ENCODE results near the gene PLAAT5.

PLAAT5 gene

DNA sequence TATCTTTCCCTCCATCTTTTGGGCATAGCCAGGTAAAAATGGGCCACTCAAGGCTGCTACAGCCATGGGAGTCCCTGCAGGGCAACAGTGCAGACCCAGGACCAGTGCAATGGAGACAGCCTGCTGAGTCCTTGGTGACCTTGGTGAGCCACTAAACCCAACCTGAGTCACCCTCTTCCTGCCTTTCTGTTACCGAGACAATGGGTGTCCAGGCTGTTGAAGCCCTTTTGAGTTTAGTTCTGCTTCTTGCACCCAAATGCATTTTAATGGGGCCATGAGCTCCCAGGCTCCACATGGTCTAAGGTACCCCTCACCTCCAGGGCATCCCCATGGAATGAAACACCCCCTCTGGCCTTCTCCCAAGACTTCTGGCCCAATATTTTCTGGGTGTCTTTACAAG is 44.8 kb upstream of the PLAAT5 start:
- Histone ChIP-seq H3K27ac (replicated peaks) (no peak overlapping the region), H3K27me3 (ENCODE audit: insufficient read depth, poor library complexity, severe bottlenecking) (no peaks in the 10 kb centered on the region), H3K4me3 (replicated peaks; ENCODE audit: insufficient read depth, low read length) (no peak overlapping the region)
- DNase-seq (ENCODE audit: low read depth in 1 of 2, low spot score in 1 of 2), result peak in 1 of 2 experiments; percentile 3
- TF ChIP-seq POLR2AphosphoS5 (IDR thresholded peaks at IDR 0.05; ENCODE audit: low read depth), result no peak
- TF ChIP-seq GABPA (IDR thresholded peaks at IDR 0.05; ENCODE audit: low read depth), result no peak
- no peak for TF ChIP-seq REST (IDR thresholded peaks at IDR 0.05; ENCODE audit: insufficient replicate concordance, low read depth)
- TF ChIP-seq, protein P1, sequence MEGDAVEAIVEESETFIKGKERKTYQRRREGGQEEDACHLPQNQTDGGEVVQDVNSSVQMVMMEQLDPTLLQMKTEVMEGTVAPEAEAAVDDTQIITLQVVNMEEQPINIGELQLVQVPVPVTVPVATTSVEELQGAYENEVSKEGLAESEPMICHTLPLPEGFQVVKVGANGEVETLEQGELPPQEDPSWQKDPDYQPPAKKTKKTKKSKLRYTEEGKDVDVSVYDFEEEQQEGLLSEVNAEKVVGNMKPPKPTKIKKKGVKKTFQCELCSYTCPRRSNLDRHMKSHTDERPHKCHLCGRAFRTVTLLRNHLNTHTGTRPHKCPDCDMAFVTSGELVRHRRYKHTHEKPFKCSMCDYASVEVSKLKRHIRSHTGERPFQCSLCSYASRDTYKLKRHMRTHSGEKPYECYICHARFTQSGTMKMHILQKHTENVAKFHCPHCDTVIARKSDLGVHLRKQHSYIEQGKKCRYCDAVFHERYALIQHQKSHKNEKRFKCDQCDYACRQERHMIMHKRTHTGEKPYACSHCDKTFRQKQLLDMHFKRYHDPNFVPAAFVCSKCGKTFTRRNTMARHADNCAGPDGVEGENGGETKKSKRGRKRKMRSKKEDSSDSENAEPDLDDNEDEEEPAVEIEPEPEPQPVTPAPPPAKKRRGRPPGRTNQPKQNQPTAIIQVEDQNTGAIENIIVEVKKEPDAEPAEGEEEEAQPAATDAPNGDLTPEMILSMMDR (IDR thresholded peaks at IDR 0.05; ENCODE audit: insufficient read depth, low read length), result no peak
- TF ChIP-seq SPI1 (IDR thresholded peaks at IDR 0.05; ENCODE audit: borderline replicate concordance, low read depth), result no peak

DNA sequence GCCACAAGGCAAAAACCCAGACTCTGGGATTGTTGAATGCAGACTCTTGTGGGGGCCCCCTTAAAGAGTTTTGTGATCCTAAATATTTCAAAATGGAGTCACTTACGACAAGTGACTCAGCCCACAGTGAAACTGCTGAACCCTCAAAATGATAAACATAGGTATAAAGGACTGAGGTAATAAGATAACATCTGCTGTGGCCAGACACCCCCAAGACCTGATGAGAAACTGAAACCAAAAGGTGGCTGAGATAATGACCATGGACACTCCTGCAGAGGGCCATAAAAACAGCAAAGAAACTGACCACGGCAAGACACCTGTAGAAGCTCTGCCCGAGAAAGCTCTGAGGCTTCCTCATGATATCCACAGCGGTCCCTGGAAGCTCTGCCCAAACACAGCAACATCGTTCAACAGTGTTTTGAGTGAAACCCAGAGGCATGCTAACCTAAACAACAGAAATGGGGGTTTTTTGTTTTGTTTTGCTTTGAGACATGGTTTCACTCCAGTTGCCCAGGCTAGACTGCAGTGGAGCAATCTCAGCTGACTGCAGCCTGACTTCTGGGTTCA is 44.0 kb upstream of the PLAAT5 start:
- no peak overlapping the region for H3K27ac ChIP-seq (replicated peaks)
- H3K27me3 ChIP-seq (ENCODE audit: insufficient read depth, poor library complexity, severe bottlenecking), result no peaks in the 10 kb centered on the region
- TF ChIP-seq GABPA (IDR thresholded peaks at IDR 0.05; ENCODE audit: low read depth), result no peak
- TF ChIP-seq, protein P1 (IDR thresholded peaks at IDR 0.05; ENCODE audit: insufficient read depth, low read length), result no peak
- no peak for TF ChIP-seq SPI1 (IDR thresholded peaks at IDR 0.05; ENCODE audit: borderline replicate concordance, low read depth)
- H3K4me3 ChIP-seq (replicated peaks; ENCODE audit: insufficient read depth, low read length), result no peak overlapping the region
- no peak for DNase-seq (ENCODE audit: low read depth in 1 of 2, low spot score in 1 of 2)

GRCh38 chr11:63534076-63534475 is 43.1 kb upstream of the PLAAT5 start:
- Histone ChIP-seq H3K27me3 (ENCODE audit: insufficient read depth, poor library complexity, severe bottlenecking) (no peaks in the 10 kb centered on the region), H3K4me3 (replicated peaks; ENCODE audit: insufficient read depth, low read length) (no peak overlapping the region), H3K27ac (replicated peaks) (no peak overlapping the region)
- no peak for DNase-seq (ENCODE audit: low read depth in 1 of 2, low spot score in 1 of 2)
- TF ChIP-seq REST (IDR thresholded peaks at IDR 0.05; ENCODE audit: insufficient replicate concordance, low read depth) (no peak), POLR2AphosphoS5 (IDR thresholded peaks at IDR 0.05; ENCODE audit: low read depth) (no peak), GABPA (IDR thresholded peaks at IDR 0.05; ENCODE audit: low read depth) (no peak), SPI1 (IDR thresholded peaks at IDR 0.05; ENCODE audit: borderline replicate concordance, low read depth) (no peak)
- TF ChIP-seq, protein P1 (IDR thresholded peaks at IDR 0.05; ENCODE audit: insufficient read depth, low read length), result no peak

Data from HL-60 (cell line).